Dermis microvascular lymphatic vessel endothelial cell (primary cell): ENCODE results near the gene PSG4. TPM values are rescaled to one million over a fixed set of nuclear protein-coding genes. Genes with fewer than 3 reads are reported as not detected.
"Not testable (repeated sequence)": the region's sequence is repeated elsewhere in the genome, so short reads cannot be mapped to it uniquely, and the experiment has no call there.

Source experiments
- DNase-seq, 2 donors: peaks; one replicate each; pipeline versions ENCODE4 v3.0.0 to v3.0.0-alpha.2; 2010; ENCODE audit warnings: low read depth in 2 of 2
- total RNA-seq: library from RNA; depleted of rRNA; stranded (reverse); fragments of >200 nt; gene quantifications from 2 replicates; pipeline ENCODE4 v1.2.1, GENCODE V29; 2014

Gene PSG4
- 2.3 TPM in 1 of 2 replicates, not detected in the other for total RNA-seq

- peak in 1 of 2 donors; percentile 31 for DNase-seq
Measured at GRCh38 chr19:43205471-43206105, at the start of gene PSG4. PSG4 (minus strand) TSS chr19:43205638; CDS start chr19:43205536, 102 bp downstream.

GRCh38 chr19:43251428-43251827 is 46.0 kb upstream of the PSG4 start:
- not testable (repeated sequence) for DNase-seq

GRCh38 chr19:43250296-43250695 is 44.9 kb upstream of the PSG4 start:
- DNase-seq: not testable (repeated sequence)

DNA sequence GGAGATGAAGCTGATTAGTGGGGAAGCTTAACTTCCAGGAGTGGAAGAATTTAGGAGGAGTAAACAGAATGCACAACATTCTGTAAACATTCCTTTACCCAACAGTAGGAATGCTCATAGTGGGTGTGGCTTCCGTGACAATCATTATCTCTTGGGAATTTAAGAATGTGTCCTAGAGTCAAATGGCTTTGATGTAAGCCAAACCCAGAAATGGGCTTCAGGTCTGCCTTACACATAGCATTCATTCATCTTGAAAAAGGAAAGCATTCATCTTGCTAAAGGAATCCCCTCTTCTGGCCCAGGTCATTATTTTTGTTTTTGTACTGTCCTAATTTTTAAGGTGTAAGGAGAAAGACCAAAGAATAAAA is 43.2 kb upstream of the PSG4 start:
- DNase-seq: not testable (repeated sequence)

DNA sequence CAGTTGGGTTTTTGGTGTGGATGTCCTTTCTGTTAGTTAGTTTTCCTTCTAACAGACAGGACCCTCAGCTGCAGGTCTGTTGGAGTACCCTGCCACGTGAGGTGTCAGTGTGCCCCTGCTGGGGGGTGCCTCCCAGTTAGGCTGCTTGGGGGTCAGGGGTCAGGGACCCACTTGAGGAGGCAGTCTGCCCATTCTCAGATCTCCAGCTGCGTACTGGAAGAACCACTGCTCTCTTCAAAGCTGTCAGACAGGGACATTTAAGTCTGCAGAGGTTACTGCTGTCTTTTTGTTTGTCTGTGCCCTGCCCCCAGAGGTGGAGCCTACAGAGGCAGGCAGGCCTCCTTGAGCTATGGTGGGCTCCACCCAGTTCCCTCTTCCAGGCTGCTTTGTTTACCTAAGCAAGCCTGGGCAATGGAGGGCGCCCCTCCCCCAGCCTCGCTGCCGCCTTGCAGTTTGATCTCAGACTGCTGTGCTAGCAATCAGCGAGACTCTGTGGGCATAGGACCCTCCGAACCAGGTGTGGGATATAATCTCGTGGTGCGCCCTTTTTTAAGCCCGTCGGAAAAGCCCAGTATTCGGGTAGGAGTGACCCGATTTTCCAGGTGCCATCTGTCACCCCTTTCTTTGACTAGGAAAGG is 41.9 kb upstream of the PSG4 start:
- DNase-seq: not testable (repeated sequence)

DNA sequence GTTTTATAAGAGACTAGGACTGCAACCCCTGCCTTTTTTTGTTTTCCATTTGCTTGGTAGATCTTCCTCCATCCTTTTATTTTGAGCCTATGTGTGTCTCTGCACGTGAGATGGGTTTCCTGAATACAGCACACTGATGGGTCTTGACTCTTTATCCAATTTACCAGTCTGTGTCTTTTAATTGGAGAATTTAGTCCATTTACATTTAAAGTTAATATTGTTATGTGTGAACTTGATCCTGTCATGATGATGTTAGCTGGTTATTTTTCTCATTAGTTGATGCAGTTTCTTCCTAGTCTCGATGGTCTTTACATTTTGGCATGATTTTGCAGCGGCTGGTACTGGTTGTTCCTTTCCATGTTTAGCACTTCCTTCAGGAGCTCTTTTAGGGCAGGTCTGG is 40.4 kb upstream of the PSG4 start:
- not testable (repeated sequence) for DNase-seq

GRCh38 chr19:43242211-43242610 is 36.8 kb upstream of the PSG4 start:
- DNase-seq: not testable (repeated sequence)

- not testable (repeated sequence) for DNase-seq
Measured at GRCh38 chr19:43238213-43238612, 32.8 kb upstream of the PSG4 start.

- DNase-seq: not testable (repeated sequence)
Measured at GRCh38 chr19:43235686-43236085, 30.2 kb upstream of the PSG4 start.

- DNase-seq: peak; percentile 9 to 30
Measured at GRCh38 chr19:43229315-43229714, 23.9 kb upstream of the PSG4 start.

DNA sequence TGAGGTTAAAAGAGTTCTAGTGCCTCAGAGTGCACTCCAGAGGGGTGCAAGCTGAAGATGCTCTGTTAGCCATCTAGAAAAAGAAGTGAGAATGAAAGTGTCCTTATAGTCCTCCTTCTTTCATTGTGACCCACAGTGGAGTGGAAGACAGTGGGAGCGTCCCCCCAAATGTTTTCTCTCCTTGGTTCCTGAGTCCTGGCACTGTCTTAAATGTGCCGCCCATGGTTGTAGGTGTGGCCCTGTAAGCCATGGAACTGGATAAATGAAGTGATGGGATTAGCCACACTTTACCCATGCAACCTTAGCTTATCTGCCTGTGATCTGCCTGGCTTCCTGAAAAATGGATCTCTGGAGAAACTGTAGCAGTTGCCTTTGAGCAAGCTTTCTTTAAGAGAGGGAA is 23.3 kb upstream of the PSG4 start:
- DNase-seq: not testable (repeated sequence)

- DNase-seq: not testable (repeated sequence)
Measured at GRCh38 chr19:43226986-43227385, 21.5 kb upstream of the PSG4 start.

DNA sequence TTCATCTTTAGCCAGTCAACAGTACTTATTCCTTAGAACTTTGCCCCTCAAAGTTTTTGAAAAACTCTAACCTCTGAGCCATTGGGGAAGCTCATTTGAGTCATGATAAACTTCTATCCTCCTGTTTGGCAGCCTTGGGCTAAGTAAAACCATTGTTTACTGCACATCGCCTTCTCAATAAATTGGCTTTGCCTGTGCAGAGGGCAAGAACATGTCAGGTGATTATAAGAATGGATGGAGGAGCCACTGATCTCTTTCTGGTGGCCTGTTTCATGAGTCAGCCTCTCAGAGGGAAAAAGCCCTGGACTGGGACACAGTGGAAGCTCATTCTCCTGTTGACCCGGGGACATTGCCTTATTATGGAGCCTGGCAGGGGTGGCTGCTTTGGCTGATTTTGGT is 19.4 kb upstream of the PSG4 start:
- DNase-seq: no peak

DNA sequence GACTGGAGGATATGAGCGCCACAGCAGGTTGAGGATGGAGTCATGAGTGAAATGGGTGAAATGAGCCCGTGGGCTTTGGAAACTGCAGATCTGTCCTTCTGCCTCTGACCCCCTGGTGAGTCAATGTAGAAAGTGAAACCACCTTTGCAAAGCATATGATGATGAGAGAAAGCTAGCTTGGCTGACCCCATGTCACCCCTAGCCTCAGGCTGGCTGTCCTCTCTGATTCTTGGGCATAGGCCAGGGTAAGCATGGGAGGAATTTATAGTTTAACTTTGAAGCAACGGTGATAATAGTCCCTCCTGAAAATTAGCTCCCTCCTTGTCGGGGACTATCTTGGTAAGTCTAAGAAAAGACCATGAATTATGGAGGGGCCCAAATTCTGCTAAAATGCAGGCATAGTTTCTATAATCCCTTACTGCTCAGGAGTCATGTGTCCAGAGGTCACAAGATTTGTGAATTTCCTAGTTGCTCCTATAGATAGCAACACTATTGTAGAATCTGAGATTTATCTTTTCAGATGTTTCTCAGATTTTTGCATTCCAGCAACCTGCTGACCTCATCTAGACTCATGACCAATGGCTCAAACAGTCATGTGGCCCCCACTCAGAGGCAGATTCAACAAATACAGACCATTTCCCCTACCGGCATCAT is 18.9 kb upstream of the PSG4 start:
- DNase-seq: peak in 1 of 2 donors; percentile 15

- DNase-seq: not testable (repeated sequence)
Measured at GRCh38 chr19:43221891-43222290, 16.5 kb upstream of the PSG4 start.

GRCh38 chr19:43219136-43219535 is 13.7 kb upstream of the PSG4 start:
- not testable (repeated sequence) for DNase-seq

- not testable (repeated sequence) for DNase-seq
Measured at GRCh38 chr19:43215881-43216280, 10.4 kb upstream of the PSG4 start.

- no peak for DNase-seq
Measured at GRCh38 chr19:43207991-43208390, 2.6 kb upstream of the PSG4 start.

GRCh38 chr19:43207174-43207573 is 1.7 kb upstream of the PSG4 start:
- peak in 1 of 2 donors; percentile 31 for DNase-seq

DNA sequence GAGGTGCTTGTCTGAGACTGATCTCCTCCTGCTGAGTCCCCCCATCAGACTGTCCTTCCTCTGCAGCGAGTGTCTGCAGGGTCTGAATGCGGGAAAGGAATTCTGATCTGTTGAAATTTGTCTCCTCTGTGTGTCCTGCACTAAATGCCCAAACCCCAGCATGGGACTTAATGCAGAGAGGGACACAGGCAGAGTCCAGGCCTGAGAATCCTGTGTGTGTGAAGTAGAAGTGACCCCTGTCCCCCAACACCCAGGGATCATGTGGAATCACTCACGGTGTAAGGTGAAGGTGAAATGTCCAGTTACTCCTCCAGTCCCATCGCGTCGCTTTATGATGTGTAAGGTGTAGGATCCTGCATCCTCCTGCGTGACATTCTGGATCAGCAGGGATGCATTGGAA is 1.8 kb downstream of the PSG4 start:
- DNase-seq: not testable (repeated sequence)

DNA sequence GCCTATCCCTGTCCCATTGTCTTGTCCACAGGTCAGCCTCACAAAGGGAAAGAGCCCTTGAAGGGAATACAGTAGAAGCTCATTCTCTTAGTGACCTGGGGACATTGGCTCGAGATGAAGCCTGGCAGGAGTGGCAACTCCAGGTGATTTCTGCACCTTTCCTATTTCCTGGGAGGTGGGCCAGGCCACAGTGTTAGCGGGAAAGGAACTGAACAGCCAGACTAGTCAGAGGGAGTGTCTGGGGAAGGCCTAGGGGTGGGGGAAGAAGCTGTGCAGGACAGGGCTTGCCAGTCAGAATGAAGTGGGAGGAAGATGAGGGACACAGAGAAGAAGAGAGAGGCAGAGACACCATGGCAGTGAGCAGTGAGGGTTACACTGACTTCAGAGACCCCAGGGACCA is 3.5 kb downstream of the PSG4 start:
- DNase-seq: not testable (repeated sequence)

DNA sequence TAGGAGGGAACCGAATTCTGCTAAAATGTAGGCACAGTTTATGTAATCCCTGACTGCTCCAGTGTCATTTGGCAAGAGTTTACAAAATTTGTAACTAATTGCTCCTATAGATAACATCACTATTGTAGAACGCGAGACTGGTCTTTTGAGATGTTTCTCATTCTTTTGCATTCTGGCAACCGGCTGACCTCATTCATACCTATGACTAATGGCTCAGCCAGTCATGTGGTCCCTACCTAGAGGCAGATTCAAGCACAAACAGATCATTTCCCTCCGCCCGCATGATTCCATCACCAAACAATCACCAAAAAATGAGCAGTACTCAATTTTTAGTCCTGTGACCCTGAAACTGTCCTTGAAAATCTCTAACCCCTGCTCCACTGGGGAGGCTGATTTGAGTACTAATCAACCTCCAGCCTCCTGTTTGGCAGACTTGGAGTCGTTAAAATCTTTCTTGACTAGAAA is 4.1 kb downstream of the PSG4 start:
- DNase-seq: peak in 1 of 2 donors; percentile 56
